Activated naive CD8-positive, alpha-beta T cell treated with anti-CD3 and anti-CD28 coated beads, Interleukin-2, amount 50 U/mL, for 24 hours (primary cell): ENCODE data around the gene APOBEC2.
A peak's percentile ranks its signal among the peaks of the same experiment; 100 is the strongest.

Experiments used
- ATAC-seq: fragments of 150-1000 bp; cut with Tn5 transposase; one replicate; pipeline ENCODE4 v1.10.0; 2021
- DNase-seq: peaks from one replicate; pipeline ENCODE4 v3.0.0; 2021
- H3K27ac Mint-ChIP-seq: one replicate; pipeline ENCODE4 v1.8.0; 2021; ENCODE audit warnings: mild to moderate bottlenecking, mixed read lengths
- H3K27me3 Mint-ChIP-seq: one replicate; pipeline ENCODE4 v1.8.0; 2021; ENCODE audit warnings: mixed read lengths
- H3K36me3 Mint-ChIP-seq: one replicate; pipeline ENCODE4 v1.8.0; 2021; ENCODE audit warnings: low read depth, mixed read lengths
- H3K4me1 Mint-ChIP-seq: one replicate; pipeline ENCODE4 v1.8.0; 2021; ENCODE audit warnings: mixed read lengths
- H3K4me3 Mint-ChIP-seq: one replicate; pipeline ENCODE4 v1.8.0; 2021; ENCODE audit warnings: mild to moderate bottlenecking, moderate library complexity, mixed read lengths
- H3K9me3 Mint-ChIP-seq: one replicate; pipeline ENCODE4 v1.8.0; 2021; ENCODE audit warnings: mixed read lengths

Gene APOBEC2

GRCh38 chr6:41062056-41062455 is 9.1 kb downstream of the APOBEC2 start:
- H3K4me3 Mint-ChIP-seq = no peak overlapping the region
- H3K9me3 Mint-ChIP-seq = no peaks in the 10 kb centered on the region
- H3K27me3 Mint-ChIP-seq = no peaks in the 10 kb centered on the region
- peaks cover 40% of the 10 kb centered on the region for H3K36me3 Mint-ChIP-seq
- DNase-seq (no peak), ATAC-seq (no peak)
- peaks cover 17% of the 10 kb centered on the region for H3K4me1 Mint-ChIP-seq
- H3K27ac Mint-ChIP-seq = no peak overlapping the region

DNA sequence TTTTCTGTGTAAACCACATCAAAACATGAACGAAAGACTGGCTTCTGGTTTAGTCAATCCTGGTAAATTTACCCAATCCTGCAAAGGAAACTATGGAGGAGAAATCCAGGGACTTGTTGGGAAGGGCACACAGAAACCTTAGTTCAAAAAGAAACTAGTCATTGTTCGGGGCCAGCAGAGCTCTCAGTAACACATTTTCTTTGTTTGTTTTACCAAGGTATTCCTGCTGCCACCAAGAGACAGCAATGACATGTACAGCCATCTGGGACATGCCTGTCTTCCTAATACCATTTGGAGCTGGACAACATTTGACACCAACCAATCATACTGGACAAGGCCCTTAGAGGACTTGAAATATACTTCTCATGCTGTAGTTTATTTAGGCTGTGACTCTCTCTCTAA is 10.9 kb downstream of the APOBEC2 start:
- Mint-ChIP-seq H3K27me3 (no peaks in the 10 kb centered on the region), H3K27ac (no peak overlapping the region), H3K4me3 (no peak overlapping the region), H3K36me3 (peaks cover 50% of the 10 kb centered on the region), H3K9me3 (no peaks in the 10 kb centered on the region), H3K4me1 (peaks cover 12% of the 10 kb centered on the region)
- DNase-seq = no peak
- no peak for ATAC-seq

DNA sequence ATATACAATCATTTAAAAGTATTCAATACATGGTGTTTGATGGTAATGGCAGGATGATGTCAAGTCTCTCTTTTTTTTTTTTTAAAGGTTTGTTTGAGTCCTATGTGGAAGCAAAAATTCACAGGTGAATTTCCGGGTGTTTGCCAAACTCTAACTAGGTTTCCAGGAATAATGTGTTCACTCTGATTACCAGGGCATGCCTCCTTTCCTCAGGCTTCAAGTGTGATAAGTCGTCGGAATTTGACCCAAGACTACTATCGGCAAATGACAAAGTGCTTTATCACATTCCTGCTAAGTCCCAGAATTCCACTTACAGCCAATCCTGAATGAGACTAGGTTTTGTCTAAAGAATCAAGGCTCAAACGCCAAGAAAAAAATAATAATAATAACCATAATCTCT is 11.8 kb downstream of the APOBEC2 start:
- Mint-ChIP-seq H3K9me3 (no peaks in the 10 kb centered on the region), H3K36me3 (peaks cover 56% of the 10 kb centered on the region), H3K4me3 (no peak overlapping the region), H3K27me3 (no peaks in the 10 kb centered on the region), H3K27ac (no peak overlapping the region), H3K4me1 (peaks cover 16% of the 10 kb centered on the region)
- DNase-seq = no peak
- no peak for ATAC-seq

DNA sequence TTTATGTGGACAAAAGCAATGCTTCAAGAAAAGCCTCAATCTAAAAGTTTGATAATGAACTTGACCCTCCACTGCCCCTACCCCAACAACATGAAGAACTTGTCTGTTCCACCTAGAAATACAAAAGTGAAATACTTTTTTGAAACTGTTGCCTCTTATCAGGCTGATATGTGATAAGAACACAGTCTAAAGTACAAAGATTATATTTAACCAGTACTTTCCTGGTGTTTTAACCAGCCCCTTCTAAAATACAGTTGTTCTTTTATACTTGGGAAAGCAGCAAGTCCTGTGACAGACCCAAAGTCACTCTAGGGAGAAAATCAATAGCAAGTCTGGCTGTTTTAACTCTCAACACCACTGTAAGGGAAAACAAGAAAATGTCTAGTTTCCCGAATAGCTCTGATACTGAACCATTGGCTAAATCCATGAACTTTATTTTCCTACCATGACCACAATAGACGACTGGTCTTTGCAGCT is 12.6 kb downstream of the APOBEC2 start:
- Mint-ChIP-seq H3K27ac (no peak overlapping the region), H3K4me1 (peaks cover 19% of the 10 kb centered on the region), H3K27me3 (no peaks in the 10 kb centered on the region), H3K9me3 (no peaks in the 10 kb centered on the region), H3K36me3 (peaks cover 59% of the 10 kb centered on the region), H3K4me3 (no peak overlapping the region)
- ATAC-seq = no peak
- DNase-seq = no peak

GRCh38 chr6:41066867-41067304 is 13.9 kb downstream of the APOBEC2 start:
- no peak for ATAC-seq
- Mint-ChIP-seq H3K27me3 (no peaks in the 10 kb centered on the region), H3K9me3 (no peaks in the 10 kb centered on the region), H3K4me1 (peaks cover 28% of the 10 kb centered on the region), H3K27ac (no peak overlapping the region), H3K36me3 (peaks cover 59% of the 10 kb centered on the region), H3K4me3 (no peak overlapping the region)
- DNase-seq = peak; percentile 72

- H3K27me3 Mint-ChIP-seq = no peaks in the 10 kb centered on the region
- H3K4me1 Mint-ChIP-seq = peaks cover 55% of the 10 kb centered on the region
- peak overlapping the region; percentile 96 for H3K27ac Mint-ChIP-seq
- H3K9me3 Mint-ChIP-seq = no peaks in the 10 kb centered on the region
- DNase-seq = no peak
- peaks cover 43% of the 10 kb centered on the region for H3K36me3 Mint-ChIP-seq
- H3K4me3 Mint-ChIP-seq = peak overlapping the region; percentile 92
- ATAC-seq = no peak
These were observed 18.5 kb downstream of the APOBEC2 start for GRCh38 chr6:41071501-41071922.

DNA sequence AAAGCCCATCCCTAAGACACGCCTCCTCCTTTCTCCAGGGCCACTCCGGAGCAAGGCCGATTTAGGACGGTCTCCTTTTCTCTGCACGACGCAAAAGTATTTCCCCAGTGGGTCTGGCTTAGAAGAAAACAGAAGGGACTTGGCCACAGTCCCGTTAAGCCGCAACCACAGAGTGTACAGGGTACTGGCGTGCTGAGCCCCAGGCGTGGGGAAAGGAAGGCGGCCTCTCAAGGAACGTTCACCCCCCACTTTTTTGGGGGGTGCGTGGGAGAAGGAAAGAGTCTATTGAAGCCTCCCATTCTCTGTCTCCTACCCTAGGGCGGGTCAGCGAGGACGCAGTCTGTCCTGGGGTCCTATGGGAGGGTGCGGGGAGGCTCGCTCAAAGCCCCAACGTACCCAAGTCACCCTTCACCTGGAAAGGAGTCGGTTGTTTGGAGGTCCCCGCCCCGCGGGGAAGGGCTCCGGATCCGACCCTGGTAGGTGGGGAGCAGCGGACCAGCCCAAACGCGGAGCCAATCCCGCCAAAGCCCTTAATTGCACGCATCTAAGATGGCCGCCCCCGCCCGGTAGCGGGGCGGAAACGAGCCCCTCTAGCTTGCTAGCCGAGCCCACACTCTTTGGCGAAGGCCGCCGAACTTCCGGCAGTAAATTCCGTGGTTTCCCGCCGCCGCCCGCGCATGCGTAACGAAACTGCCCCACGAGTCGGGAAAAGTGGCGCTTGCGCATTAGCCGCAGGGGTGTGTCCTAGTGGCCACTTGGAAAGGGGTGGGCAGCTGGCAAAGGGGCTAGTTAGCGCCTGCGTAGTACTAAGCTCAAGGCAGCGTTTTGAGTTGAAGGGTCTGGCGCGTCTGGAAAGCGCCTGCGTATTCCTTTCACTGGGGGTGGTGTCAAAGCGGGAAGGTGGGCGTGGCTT is 19.2 kb downstream of the APOBEC2 start, which contains the start of gene OARD1:
TSS of gene OARD1 (minus strand) at position 434 of the 913 bp plus-strand sequence. CDS start 722 bp downstream, outside the sequence.
- ATAC-seq = peak; percentile 84
- Mint-ChIP-seq H3K4me1 (peaks cover 55% of the 10 kb centered on the region), H3K4me3 (peak within 1 kb of the TSS; percentile 93), H3K27me3 (no peaks in the 10 kb centered on the region), H3K36me3 (peaks cover 37% of the 10 kb centered on the region), H3K9me3 (no peaks in the 10 kb centered on the region), H3K27ac (peak within 1 kb of the TSS; percentile 96)
- peak; percentile 99 for DNase-seq

DNA sequence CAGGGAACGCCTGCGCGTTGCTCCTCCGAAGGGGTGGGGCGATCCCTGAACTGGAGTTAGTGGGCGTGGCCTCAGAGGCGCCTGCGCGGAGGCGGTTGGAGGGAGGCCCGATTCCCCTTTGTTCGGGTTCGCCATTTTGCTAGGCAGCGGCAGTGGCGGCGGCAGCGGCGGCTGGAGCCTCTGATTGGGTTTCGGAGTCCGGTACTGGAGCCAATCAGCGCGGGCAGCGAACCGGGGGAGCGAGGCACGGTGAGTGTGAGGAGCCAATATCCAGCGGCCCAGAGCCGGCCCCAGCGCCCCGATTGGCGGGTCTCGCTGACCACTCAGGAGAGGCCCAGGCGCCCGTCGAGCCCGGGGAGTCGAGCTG is 19.8 kb downstream of the APOBEC2 start, which contains the start of gene NFYA:
TSS of gene NFYA (plus strand) at position 139 of the 367 bp plus-strand sequence. CDS start 6,116 bp downstream, outside the sequence.
- H3K4me1 Mint-ChIP-seq = peaks cover 60% of the 10 kb centered on the region
- peaks cover 30% of the 10 kb centered on the region for H3K36me3 Mint-ChIP-seq
- H3K9me3 Mint-ChIP-seq = no peaks in the 10 kb centered on the region
- DNase-seq (peak; percentile 100), ATAC-seq (peak; percentile 83)
- H3K27ac Mint-ChIP-seq = peak within 1 kb of the TSS; percentile 96
- peak within 1 kb of the TSS; percentile 93 for H3K4me3 Mint-ChIP-seq
- H3K27me3 Mint-ChIP-seq = no peaks in the 10 kb centered on the region

- H3K4me1 Mint-ChIP-seq = peaks cover 63% of the 10 kb centered on the region
These were observed 20.4 kb downstream of the APOBEC2 start for GRCh38 chr6:41073203-41073967.

DNA sequence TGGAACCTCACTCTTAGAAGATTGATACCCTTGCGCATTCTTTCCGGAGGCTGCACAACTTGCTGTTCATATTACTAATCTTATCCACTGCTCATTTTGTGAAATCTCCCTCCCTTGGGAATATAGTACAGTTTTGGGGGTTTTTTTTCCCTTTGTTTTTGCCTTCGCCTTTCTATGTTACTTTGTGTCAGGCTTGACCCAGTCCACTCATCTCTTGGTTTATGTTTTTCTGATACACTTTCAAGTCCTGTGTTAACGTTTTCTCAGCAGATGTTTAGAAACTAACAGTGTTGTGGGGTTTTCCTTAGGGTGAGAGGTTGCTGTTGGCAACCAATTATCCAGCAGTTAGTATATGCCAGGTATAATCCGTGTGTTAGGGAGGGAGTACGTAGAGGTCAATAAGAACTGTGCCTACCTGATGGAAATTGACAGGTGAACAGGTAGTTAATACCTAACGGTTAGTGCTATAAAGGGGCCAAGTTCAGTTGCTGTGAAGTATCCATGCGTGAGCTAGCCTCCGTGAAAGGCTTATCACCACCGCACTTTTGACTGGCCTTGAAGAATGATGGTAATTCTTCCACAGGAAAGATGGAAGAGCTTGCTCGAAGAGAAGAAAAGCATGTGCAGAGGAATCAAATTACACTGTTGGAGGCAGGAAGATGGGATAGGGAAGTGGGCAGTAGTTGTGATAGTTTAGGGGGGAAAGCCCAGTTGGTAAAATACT is 21.1 kb downstream of the APOBEC2 start:
- no peak for ATAC-seq
- H3K9me3 Mint-ChIP-seq = no peaks in the 10 kb centered on the region
- peaks cover 31% of the 10 kb centered on the region for H3K36me3 Mint-ChIP-seq
- DNase-seq = no peak
- H3K27ac Mint-ChIP-seq = peak overlapping the region; percentile 90
- peaks cover 68% of the 10 kb centered on the region for H3K4me1 Mint-ChIP-seq
- peak overlapping the region; percentile 93 for H3K4me3 Mint-ChIP-seq
- no peaks in the 10 kb centered on the region for H3K27me3 Mint-ChIP-seq

More at GRCh38 chr6:41073203-41073967, 20.4 kb downstream of the APOBEC2 start:
- H3K27me3 Mint-ChIP-seq = no peaks in the 10 kb centered on the region
- peaks cover 27% of the 10 kb centered on the region for H3K36me3 Mint-ChIP-seq
- DNase-seq = peak; percentile 84
- peak; percentile 12 for ATAC-seq
- H3K9me3 Mint-ChIP-seq = no peaks in the 10 kb centered on the region
- peak overlapping the region; percentile 93 for H3K4me3 Mint-ChIP-seq
- H3K27ac Mint-ChIP-seq = peak overlapping the region; percentile 90

GRCh38 chr6:41074692-41075436 is 21.9 kb downstream of the APOBEC2 start:
- peaks cover 33% of the 10 kb centered on the region for H3K36me3 Mint-ChIP-seq
- ATAC-seq (no peak), DNase-seq (no peak)
- no peaks in the 10 kb centered on the region for H3K9me3 Mint-ChIP-seq
- H3K4me1 Mint-ChIP-seq = peaks cover 72% of the 10 kb centered on the region
- peak overlapping the region; percentile 93 for H3K4me3 Mint-ChIP-seq
- peak overlapping the region; percentile 90 for H3K27ac Mint-ChIP-seq
- no peaks in the 10 kb centered on the region for H3K27me3 Mint-ChIP-seq

DNA sequence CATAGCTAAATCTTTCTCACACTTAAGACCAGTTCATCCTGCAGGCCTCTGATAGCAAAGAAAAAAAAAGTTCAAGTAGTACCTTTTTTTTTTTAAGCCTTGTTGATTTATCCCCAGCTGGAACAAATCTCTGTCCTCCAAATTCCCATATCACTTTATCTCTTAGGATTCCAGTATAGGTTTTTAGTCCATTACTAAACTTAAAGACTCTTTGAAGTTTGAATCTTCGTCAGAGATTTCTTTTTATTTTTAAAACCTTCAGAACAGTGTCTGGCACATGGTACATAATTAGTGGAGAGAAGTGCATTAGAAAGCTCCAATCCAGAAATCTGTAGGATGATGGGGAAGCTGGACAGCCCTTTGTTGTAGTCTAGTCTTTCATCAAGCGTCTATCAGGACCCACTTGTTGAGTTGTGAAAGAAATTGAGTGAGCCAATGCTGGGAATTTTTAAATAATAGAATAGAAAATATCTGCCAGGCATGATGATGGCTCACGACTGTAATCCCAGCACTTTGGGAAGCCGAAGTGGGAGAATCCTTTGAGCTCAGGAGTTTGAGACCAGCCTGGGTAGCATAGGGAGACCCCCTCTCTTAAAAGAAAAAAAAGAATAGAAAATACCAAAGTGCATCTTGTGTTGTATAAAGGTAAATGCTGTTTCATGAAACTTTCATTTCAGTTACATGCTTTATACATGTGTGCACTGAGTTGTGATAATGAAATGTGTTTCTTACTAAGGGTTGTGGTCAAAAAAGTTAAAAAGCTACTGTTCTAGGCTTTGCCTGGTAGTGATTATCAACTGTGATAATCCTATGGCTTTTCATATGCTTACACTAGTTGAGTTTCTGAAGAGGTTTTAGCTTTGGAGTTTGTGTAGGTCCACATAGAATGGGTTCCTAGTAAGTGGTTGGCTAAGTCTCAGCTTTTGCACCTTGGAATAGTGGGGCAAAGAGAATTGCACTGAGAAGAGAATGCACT is 22.9 kb downstream of the APOBEC2 start:
- Mint-ChIP-seq H3K27me3 (no peaks in the 10 kb centered on the region), H3K9me3 (no peaks in the 10 kb centered on the region), H3K27ac (peak overlapping the region; percentile 69), H3K4me3 (peak overlapping the region; percentile 93), H3K4me1 (peaks cover 76% of the 10 kb centered on the region), H3K36me3 (peaks cover 38% of the 10 kb centered on the region)
- ATAC-seq (no peak), DNase-seq (no peak)
